Measurements from ENCODE around the gene CCDC6.

GRCh38 chr10:59865101-59865500 lies 41.3 kb downstream of the CCDC6 start:
- TF ChIP-seq EP300 (IDR thresholded peaks at IDR 0.05) (no peak), CTCF (IDR thresholded peaks at IDR 0.05) (peak in 3 of 4 experiments; percentile 42 to 55 (median 51)), POLR2A (IDR thresholded peaks at IDR 0.05) (no peak), POLR2AphosphoS5 (IDR thresholded peaks at IDR 0.05) (peak; percentile 43)
